Adrenal gland (tissue), 5 donors: Measurements from ENCODE around the gene CROCC.
"Not testable (repeated sequence)": the region's sequence is repeated elsewhere in the genome, so short reads cannot be mapped to it uniquely, and the experiment has no call there.

Experiments
- CTCF ChIP-seq, 6 experiments: fragments of 450-650 bp in 4 of 6; fragments of 200-600 bp in 2 of 6; sonication (generic) in 1 of 6; IDR thresholded peaks; 1 replicate in 5 of 6; 2 replicates in 1 of 6; pipeline versions ENCODE4 v1.5.1 to v1.8.0; 2016 to 2021; ENCODE audit warnings: antibody characterized with exemption in 6 of 6, mild to moderate bottlenecking in 2 of 6, moderate library complexity in 1 of 6
- POLR2A ChIP-seq, 2 donors: fragments of 450-650 bp; IDR thresholded peaks; one replicate each; pipeline ENCODE4 v1.6.1; 2017; ENCODE audit warnings: antibody characterized with exemption in 2 of 2, mild to moderate bottlenecking in 2 of 2, moderate library complexity in 1 of 2
- donor health status: DM: no; HTN: no; CAD: no.

GRCh38 chr1:16894338-16894737 is 27.4 kb upstream of the CROCC start:
- TF ChIP-seq CTCF, POLR2A (IDR thresholded peaks at IDR 0.05): not testable (repeated sequence)
